ENCODE measurements around the gene RNPS1.

The RNPS1 gene

DNA sequence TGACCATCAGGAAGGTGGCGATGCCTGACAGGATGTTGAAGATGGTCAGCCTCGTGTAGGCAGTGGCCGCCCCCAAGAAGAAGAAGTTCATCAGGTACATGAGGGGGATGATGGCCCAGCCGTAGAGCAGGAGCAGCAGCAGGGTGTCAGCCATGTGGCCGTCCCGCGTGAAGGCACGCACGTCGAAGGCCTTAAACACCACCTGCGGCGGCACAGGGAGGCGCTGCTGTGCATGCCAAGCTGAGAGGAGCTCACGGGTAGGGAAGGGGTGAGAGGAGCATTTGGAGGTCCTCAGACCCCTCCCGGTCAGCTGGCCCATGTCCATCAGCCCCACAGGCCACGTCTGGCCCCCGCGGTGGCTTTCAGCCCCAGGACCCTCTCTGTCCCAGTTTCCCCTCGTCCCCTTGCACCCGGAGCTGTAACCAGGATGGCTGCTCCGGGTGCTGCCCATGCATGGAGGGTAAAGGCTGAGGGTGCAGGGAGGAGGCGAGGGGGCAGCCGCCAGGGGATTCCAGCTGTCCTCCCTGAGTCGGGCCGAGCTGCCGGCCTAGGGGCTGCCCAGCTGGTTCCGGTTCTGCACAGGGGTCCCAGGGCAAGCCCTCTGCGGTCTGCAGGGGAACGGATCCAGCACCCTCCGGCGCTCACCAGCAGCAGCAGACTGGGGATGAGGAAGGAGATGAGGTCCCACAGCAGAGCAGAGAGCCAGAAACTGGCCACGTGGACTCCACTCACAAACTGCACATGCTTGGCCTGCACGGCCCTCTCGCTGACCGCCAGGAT, 17.1 kb upstream of the RNPS1 start:
- no peaks in the 10 kb centered on the region for H3K27me3 ChIP-seq (ENCODE audit: low read length)
- no peak overlapping the region for H3K9ac ChIP-seq (ENCODE audit: low read length)
- no peak overlapping the region for H3K4me2 ChIP-seq (ENCODE audit: low read depth, low read length, poor library complexity, severe bottlenecking)

DNA sequence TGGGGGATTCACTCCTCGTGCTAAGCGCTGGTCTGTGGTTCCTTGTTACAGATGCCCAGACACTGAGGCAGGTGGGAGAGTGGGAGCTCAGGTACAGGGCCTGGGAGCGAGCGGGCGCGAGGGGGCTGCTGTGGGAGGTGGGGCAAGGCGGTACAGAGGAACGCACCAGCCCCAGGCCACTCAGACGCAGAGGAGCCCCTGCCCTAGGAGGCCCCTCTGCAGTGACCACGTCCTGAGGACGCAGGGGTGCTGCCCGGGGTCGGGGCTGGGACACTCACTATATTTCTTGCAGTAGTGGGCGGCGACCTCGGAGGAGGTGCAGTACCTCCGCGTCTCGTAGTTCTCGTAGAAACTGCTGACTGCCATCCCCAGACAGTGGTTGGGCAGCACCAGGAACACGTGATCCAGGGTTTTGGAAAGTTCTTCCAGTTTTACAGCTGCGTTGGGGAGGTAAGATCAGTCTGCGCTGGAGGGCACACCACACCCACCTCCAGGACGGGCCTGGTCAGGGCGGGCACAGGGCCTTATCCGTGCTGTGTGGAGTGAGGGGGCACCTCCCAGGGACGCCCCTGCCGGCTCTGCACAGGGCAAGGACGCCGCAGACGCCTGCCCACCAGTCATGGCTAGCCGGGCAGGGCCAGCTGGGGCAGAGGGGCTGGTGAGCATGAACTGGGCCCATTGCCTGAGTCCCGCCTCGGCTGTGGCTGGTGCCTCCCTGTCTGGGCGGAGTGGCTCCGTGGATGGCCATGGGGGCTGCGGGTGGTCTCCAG, 16.3 kb upstream of the RNPS1 start:
- H3F3A ChIP-seq (ENCODE audit: insufficient read depth): no peaks in the 10 kb centered on the region
- no peak overlapping the region for H3K27ac ChIP-seq (ENCODE audit: low read depth, low read length)
- H3K4me2 ChIP-seq (ENCODE audit: low read depth, low read length, poor library complexity, severe bottlenecking): no peak overlapping the region
- no peaks in the 10 kb centered on the region for H3K27me3 ChIP-seq (ENCODE audit: low read length)
- H3K9ac ChIP-seq (ENCODE audit: low read length): no peak overlapping the region
- H3K9me2 ChIP-seq (replicated peaks; ENCODE audit: insufficient read depth, low read length): no peaks in the 10 kb centered on the region
- H4K20me1 ChIP-seq (ENCODE audit: low read depth, low read length): no peaks in the 10 kb centered on the region
- no peak for TF ChIP-seq EZH2phosphoT487 (conservative IDR thresholded peaks at IDR 0.05; ENCODE audit: low read length)
- TF ChIP-seq, protein P1, sequence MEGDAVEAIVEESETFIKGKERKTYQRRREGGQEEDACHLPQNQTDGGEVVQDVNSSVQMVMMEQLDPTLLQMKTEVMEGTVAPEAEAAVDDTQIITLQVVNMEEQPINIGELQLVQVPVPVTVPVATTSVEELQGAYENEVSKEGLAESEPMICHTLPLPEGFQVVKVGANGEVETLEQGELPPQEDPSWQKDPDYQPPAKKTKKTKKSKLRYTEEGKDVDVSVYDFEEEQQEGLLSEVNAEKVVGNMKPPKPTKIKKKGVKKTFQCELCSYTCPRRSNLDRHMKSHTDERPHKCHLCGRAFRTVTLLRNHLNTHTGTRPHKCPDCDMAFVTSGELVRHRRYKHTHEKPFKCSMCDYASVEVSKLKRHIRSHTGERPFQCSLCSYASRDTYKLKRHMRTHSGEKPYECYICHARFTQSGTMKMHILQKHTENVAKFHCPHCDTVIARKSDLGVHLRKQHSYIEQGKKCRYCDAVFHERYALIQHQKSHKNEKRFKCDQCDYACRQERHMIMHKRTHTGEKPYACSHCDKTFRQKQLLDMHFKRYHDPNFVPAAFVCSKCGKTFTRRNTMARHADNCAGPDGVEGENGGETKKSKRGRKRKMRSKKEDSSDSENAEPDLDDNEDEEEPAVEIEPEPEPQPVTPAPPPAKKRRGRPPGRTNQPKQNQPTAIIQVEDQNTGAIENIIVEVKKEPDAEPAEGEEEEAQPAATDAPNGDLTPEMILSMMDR (IDR thresholded peaks at IDR 0.05; ENCODE audit: insufficient read depth, low read length, poor library complexity, severe bottlenecking): no peak
- H3K36me3 ChIP-seq (ENCODE audit: low read length): no peaks in the 10 kb centered on the region
- H3K9me3 ChIP-seq (ENCODE audit: insufficient read depth, low read length): no peaks in the 10 kb centered on the region
- no peak overlapping the region for H3K4me3 ChIP-seq (ENCODE audit: insufficient read depth, low read length, poor library complexity, severe bottlenecking)
- no peak overlapping the region for H2AFZ ChIP-seq (ENCODE audit: low read depth, low read length, severe bottlenecking)
- no peaks in the 10 kb centered on the region for H3K79me2 ChIP-seq (ENCODE audit: insufficient read depth, low read length)

More for the DNA sequence above, 17.1 kb upstream of the RNPS1 start:
- Histone ChIP-seq H3K36me3 (ENCODE audit: low read length) (no peaks in the 10 kb centered on the region), H3K27ac (ENCODE audit: low read depth, low read length) (no peak overlapping the region), H3K79me2 (ENCODE audit: insufficient read depth, low read length) (no peaks in the 10 kb centered on the region), H2AFZ (ENCODE audit: low read depth, low read length, severe bottlenecking) (no peak overlapping the region), H3K9me3 (ENCODE audit: insufficient read depth, low read length) (no peaks in the 10 kb centered on the region), H3K4me3 (ENCODE audit: insufficient read depth, low read length, poor library complexity, severe bottlenecking) (no peak overlapping the region), H3K9me2 (replicated peaks; ENCODE audit: insufficient read depth, low read length) (no peaks in the 10 kb centered on the region), H4K20me1 (ENCODE audit: low read depth, low read length) (no peaks in the 10 kb centered on the region), H3F3A (ENCODE audit: insufficient read depth) (no peaks in the 10 kb centered on the region)
- TF ChIP-seq, protein P1 (IDR thresholded peaks at IDR 0.05; ENCODE audit: insufficient read depth, low read length, poor library complexity, severe bottlenecking): no peak
- TF ChIP-seq EZH2phosphoT487 (conservative IDR thresholded peaks at IDR 0.05; ENCODE audit: low read length): no peak

DNA sequence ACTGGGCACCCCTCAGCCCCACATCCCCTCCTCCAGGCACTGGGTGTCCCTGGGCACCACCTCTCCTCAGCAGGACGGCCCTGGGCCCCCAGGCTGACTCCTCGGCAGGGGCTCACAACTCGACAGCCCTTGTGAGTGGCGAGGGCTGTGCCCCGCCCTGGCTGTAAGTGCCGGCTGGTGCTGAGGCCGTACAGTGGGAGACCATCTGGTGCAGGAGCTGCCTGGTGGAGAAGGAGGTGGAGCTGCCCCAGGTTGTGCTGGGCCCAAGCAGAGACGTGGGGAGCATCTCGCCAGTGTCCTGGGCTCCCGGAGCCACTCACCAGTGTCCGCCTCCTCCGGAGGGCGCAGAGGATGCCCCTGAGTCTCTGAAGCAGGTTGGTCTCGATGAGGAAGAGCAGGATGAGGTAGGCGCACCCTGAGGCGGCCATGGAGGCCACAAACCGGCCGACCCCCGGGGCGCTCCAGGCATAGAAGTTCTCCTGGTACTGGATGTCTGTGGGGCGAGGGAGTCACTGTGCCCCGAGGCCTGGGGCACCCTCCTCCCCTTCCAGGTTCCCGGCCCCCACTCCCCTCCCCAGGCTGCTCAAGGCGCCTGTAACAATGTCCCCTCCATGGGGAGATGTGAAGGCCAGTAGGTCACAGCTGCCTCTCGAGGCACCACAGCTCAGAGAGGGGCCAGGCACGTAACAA, 15.1 kb upstream of the RNPS1 start:
- no peak overlapping the region for H3K4me3 ChIP-seq (ENCODE audit: insufficient read depth, low read length, poor library complexity, severe bottlenecking)
- TF ChIP-seq EZH2phosphoT487 (conservative IDR thresholded peaks at IDR 0.05; ENCODE audit: low read length): no peak
- TF ChIP-seq, protein P1 (IDR thresholded peaks at IDR 0.05; ENCODE audit: insufficient read depth, low read length, poor library complexity, severe bottlenecking): no peak
- no peak overlapping the region for H2AFZ ChIP-seq (ENCODE audit: low read depth, low read length, severe bottlenecking)
- H3K27ac ChIP-seq (ENCODE audit: low read depth, low read length): no peak overlapping the region
- H3K4me2 ChIP-seq (ENCODE audit: low read depth, low read length, poor library complexity, severe bottlenecking): no peak overlapping the region
- H3F3A ChIP-seq (ENCODE audit: insufficient read depth): no peaks in the 10 kb centered on the region
- no peak overlapping the region for H3K9ac ChIP-seq (ENCODE audit: low read length)
- H3K9me2 ChIP-seq (replicated peaks; ENCODE audit: insufficient read depth, low read length): no peaks in the 10 kb centered on the region
- no peaks in the 10 kb centered on the region for H3K79me2 ChIP-seq (ENCODE audit: insufficient read depth, low read length)
- H3K36me3 ChIP-seq (ENCODE audit: low read length): no peaks in the 10 kb centered on the region
- no peaks in the 10 kb centered on the region for H4K20me1 ChIP-seq (ENCODE audit: low read depth, low read length)
- no peaks in the 10 kb centered on the region for H3K27me3 ChIP-seq (ENCODE audit: low read length)
- no peaks in the 10 kb centered on the region for H3K9me3 ChIP-seq (ENCODE audit: insufficient read depth, low read length)
